Natural killer cell (primary cell): ENCODE measurements around the gene ANKLE2. TPM values are rescaled to one million over a fixed set of nuclear protein-coding genes. Genes with fewer than 3 reads are reported as not detected.

Experiments
- ATAC-seq, 3 donors: fragments of 150-1000 bp in 2 of 3; fragments of 200-7000 bp in 1 of 3; cut with Tn5 transposase; 1 replicate in 1 of 3; 2 replicates in 2 of 3; pipeline ENCODE4 v1.10.0; 2021; ENCODE audit warnings: mild to moderate bottlenecking in 2 of 3, moderate library complexity in 2 of 3
- DNase-seq, 2 donors: peaks; one replicate each; pipeline versions ENCODE4 v3.0.0 to v3.0.0-alpha.2; 2013 to 2021; ENCODE audit warnings: mixed read lengths in 1 of 2
- H3K27ac ChIP-seq: one replicate; pipeline ENCODE4 v1.5.1; 2013; ENCODE audit warnings: mild to moderate bottlenecking, low read length
- H3K27me3 ChIP-seq: one replicate; pipeline ENCODE4 v1.6.1; 2013; ENCODE audit warnings: low read length; ENCODE audit not compliant: control insufficient read depth, insufficient read depth
- H3K36me3 ChIP-seq: one replicate; pipeline ENCODE4 v1.6.1; 2013; ENCODE audit warnings: low read length; ENCODE audit not compliant: control insufficient read depth, insufficient read depth
- H3K4me1 ChIP-seq: one replicate; pipeline ENCODE4 v1.6.1; 2013; ENCODE audit warnings: low read length; ENCODE audit not compliant: control insufficient read depth, insufficient read depth
- H3K4me3 ChIP-seq: one replicate; pipeline ENCODE4 v1.5.1; 2013; ENCODE audit warnings: low read length
- H3K9me3 ChIP-seq: one replicate; pipeline ENCODE4 v1.6.1; 2013; ENCODE audit warnings: low read length; ENCODE audit not compliant: control insufficient read depth, insufficient read depth
- H3K27ac Mint-ChIP-seq, 2 donors: one replicate each; pipeline ENCODE4 v1.8.0; 2022; ENCODE audit warnings: mild to moderate bottlenecking in 2 of 2, mixed read lengths in 2 of 2, moderate library complexity in 1 of 2
- H3K27me3 Mint-ChIP-seq, 2 donors: one replicate each; pipeline ENCODE4 v1.8.0; 2022; ENCODE audit warnings: low read depth in 2 of 2, mixed read lengths in 2 of 2
- H3K36me3 Mint-ChIP-seq: one replicate; pipeline ENCODE4 v1.8.0; 2022; ENCODE audit warnings: mixed read lengths
- H3K4me1 Mint-ChIP-seq, 2 donors: one replicate each; pipeline ENCODE4 v1.8.0; 2022; ENCODE audit warnings: mixed read lengths in 2 of 2
- H3K4me3 Mint-ChIP-seq: one replicate; pipeline ENCODE4 v1.8.0; 2022; ENCODE audit warnings: mild to moderate bottlenecking, moderate library complexity, mixed read lengths
- H3K9me3 Mint-ChIP-seq, 2 donors: one replicate each; pipeline ENCODE4 v1.8.0; 2022; ENCODE audit warnings: mixed read lengths in 2 of 2
- CTCF ChIP-seq: fragments of 200-600 bp; IDR thresholded peaks from one replicate; pipeline ENCODE4 v1.8.0; 2022; ENCODE audit warnings: antibody characterized with exemption
- WGBS: methylation state at CpG from one replicate; pipeline ENCODE4 v1.1.7; 2013; ENCODE audit warnings: missing lambda C conversion rate; ENCODE audit not compliant: insufficient coverage; 5-methylcytosine and 5-hydroxymethylcytosine counted together
- intact Hi-C: fragments of 100-400 bp; cut with micrococcal nuclease; formaldehyde crosslinking; loops from one replicate; pipeline ENCODE4 v1.14.2; 2022
- total RNA-seq, 4 donors: library from RNA; stranded (reverse); fragments of 120-200 nt in 1 of 4; gene quantifications; one replicate each; pipeline versions ENCODE4 v1.2.3 to v1.2.4, GENCODE V29; 2013 to 2022

Gene ANKLE2
- total RNA-seq, 3 donors from 2014 or later (not counting 1 experiment from before 2014, with no cell fraction given) = 67.3 to 86.4 (median 84.6) TPM

- Histone ChIP-seq H3K4me3 (no peak overlapping the region), H3K36me3 (peaks cover 72% of the 10 kb centered on the region), H3K9me3 (no peaks in the 10 kb centered on the region), H3K4me1 (no peaks in the 10 kb centered on the region), H3K27ac (no peak overlapping the region), H3K27me3 (no peaks in the 10 kb centered on the region)
- ATAC-seq = no peak
- Mint-ChIP-seq H3K4me1 (peaks cover 0 to 6% of the 10 kb centered on the region in 2 donors), H3K27ac (no peak overlapping the region), H3K36me3 (no peaks in the 10 kb centered on the region), H3K4me3 (no peak overlapping the region), H3K9me3 (no peaks in the 10 kb centered on the region), H3K27me3 (no peaks in the 10 kb centered on the region)
- no peak for TF ChIP-seq CTCF
- DNase-seq = no peak
- WGBS = 97% methylated on average over 14 of the region's 14 CpGs
- intact Hi-C loops = no loop called here
These were observed 41.5 kb upstream of the ANKLE2 start for GRCh38 chr12:132803125-132803524.

- Mint-ChIP-seq H3K27ac (no peak overlapping the region), H3K27me3 (no peaks in the 10 kb centered on the region), H3K4me3 (no peak overlapping the region), H3K36me3 (no peaks in the 10 kb centered on the region), H3K9me3 (no peaks in the 10 kb centered on the region), H3K4me1 (peaks cover 0 to 6% of the 10 kb centered on the region in 2 donors)
- Histone ChIP-seq H3K36me3 (peaks cover 70% of the 10 kb centered on the region), H3K9me3 (no peaks in the 10 kb centered on the region), H3K4me1 (no peaks in the 10 kb centered on the region), H3K27me3 (no peaks in the 10 kb centered on the region), H3K27ac (no peak overlapping the region), H3K4me3 (no peak overlapping the region)
- DNase-seq = no peak
- TF ChIP-seq CTCF = no peak
- no peak for ATAC-seq
- intact Hi-C loops = no loop called here
- WGBS = 94% methylated on average over 28 of the region's 28 CpGs
These were observed 40.1 kb upstream of the ANKLE2 start for GRCh38 chr12:132801741-132802140.

GRCh38 chr12:132798836-132799235 is 37.2 kb upstream of the ANKLE2 start:
- TF ChIP-seq CTCF = no peak
- Mint-ChIP-seq H3K27ac (no peak overlapping the region), H3K27me3 (no peaks in the 10 kb centered on the region), H3K4me3 (no peak overlapping the region), H3K4me1 (no peaks in the 10 kb centered on the region), H3K36me3 (no peaks in the 10 kb centered on the region), H3K9me3 (no peaks in the 10 kb centered on the region)
- H3K4me3 ChIP-seq = no peak overlapping the region
- H3K27ac ChIP-seq = no peak overlapping the region
- DNase-seq (no peak), ATAC-seq (no peak)
- intact Hi-C loops = no loop called here
- no peaks in the 10 kb centered on the region for H3K27me3 ChIP-seq
- H3K4me1 ChIP-seq = no peaks in the 10 kb centered on the region
- WGBS = 97% methylated on average over 15 of the region's 15 CpGs
- peaks cover 65% of the 10 kb centered on the region for H3K36me3 ChIP-seq
- no peaks in the 10 kb centered on the region for H3K9me3 ChIP-seq

- Histone ChIP-seq H3K36me3 (peaks cover 60% of the 10 kb centered on the region), H3K9me3 (no peaks in the 10 kb centered on the region), H3K4me3 (no peak overlapping the region), H3K4me1 (no peaks in the 10 kb centered on the region), H3K27me3 (no peaks in the 10 kb centered on the region), H3K27ac (no peak overlapping the region)
- ATAC-seq (no peak), DNase-seq (no peak)
- Mint-ChIP-seq H3K27me3 (no peaks in the 10 kb centered on the region), H3K4me3 (no peak overlapping the region), H3K27ac (no peak overlapping the region), H3K9me3 (no peaks in the 10 kb centered on the region), H3K36me3 (no peaks in the 10 kb centered on the region), H3K4me1 (no peaks in the 10 kb centered on the region)
- TF ChIP-seq CTCF = no peak
- WGBS = 98% methylated on average over 24 of the region's 24 CpGs
- intact Hi-C loops = no loop called here
These were observed 36.4 kb upstream of the ANKLE2 start for GRCh38 chr12:132797820-132798570.
